Activated CD8-positive, alpha-beta T cell treated with anti-CD3 and anti-CD28 coated beads, Interleukin-2, amount 10 ng/mL, durations not matched to agents 7 days and 5 days (primary cell): ENCODE results near the gene CNR1. TPM values are rescaled to one million over a fixed set of nuclear protein-coding genes. Genes with fewer than 3 reads are reported as not detected.

ENCODE experiments used
- ATAC-seq: fragments of 150-1000 bp; cut with Tn5 transposase; one replicate; pipeline ENCODE4 v1.10.0; 2021; ENCODE audit warnings: moderate library complexity
- CTCF ChIA-PET: fragments of 350-600 bp; sonication (Branson Sonifier 250); formaldehyde crosslinking; loops from one replicate; lab custom pipeline; 2021; ENCODE audit warnings: antibody characterized with exemption; lab: Charles Lee
- POLR2A ChIA-PET: fragments of 350-600 bp; sonication (Branson Sonifier 250); formaldehyde crosslinking; loops from one replicate; lab custom pipeline; 2021; ENCODE audit warnings: antibody characterized with exemption; lab: Charles Lee
- DNase-seq: peaks from one replicate; pipeline ENCODE4 v3.0.0-alpha.2; 2020
- H3K27ac Mint-ChIP-seq: one replicate; pipeline ENCODE4 v1.8.0; 2021; ENCODE audit warnings: mild to moderate bottlenecking, mixed read lengths
- H3K27me3 Mint-ChIP-seq: one replicate; pipeline ENCODE4 v1.8.0; 2021; ENCODE audit warnings: low read depth, mixed read lengths
- H3K36me3 Mint-ChIP-seq: one replicate; pipeline ENCODE4 v1.8.0; 2021; ENCODE audit warnings: low read depth, mixed read lengths
- H3K4me1 Mint-ChIP-seq: one replicate; pipeline ENCODE4 v1.8.0; 2021; ENCODE audit warnings: low read depth, mixed read lengths
- H3K4me3 Mint-ChIP-seq: one replicate; pipeline ENCODE4 v1.8.0; 2021; ENCODE audit warnings: mild to moderate bottlenecking, mixed read lengths
- H3K9me3 Mint-ChIP-seq: one replicate; pipeline ENCODE4 v1.8.0; 2022; ENCODE audit warnings: mixed read lengths; ENCODE audit not compliant: insufficient read depth
- total RNA-seq, 2 experiments: library from RNA; stranded (reverse); gene quantifications; one replicate each; pipeline ENCODE4 v1.2.3, GENCODE V29; 2021

Gene CNR1
- total RNA-seq, 2 experiments from 2014 or later: not detected

DNA sequence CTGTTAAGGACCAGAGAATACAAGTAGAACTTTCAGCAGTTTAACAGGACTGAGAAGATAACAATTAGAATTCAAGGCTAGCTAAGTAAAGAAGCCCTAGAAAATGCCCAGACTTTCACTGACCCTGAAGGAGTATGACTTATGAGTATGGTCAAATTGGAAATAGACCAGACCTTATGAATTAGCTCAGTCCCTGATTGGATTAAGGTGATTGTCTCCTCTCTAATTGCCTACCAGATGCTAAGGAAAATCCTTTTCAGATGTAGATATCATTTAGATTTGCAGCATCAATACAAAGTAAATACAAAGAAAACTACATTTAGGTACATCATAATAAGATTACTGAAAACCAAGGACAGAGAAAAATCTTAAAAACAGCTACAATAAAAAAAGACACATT is 58.9 kb downstream of the CNR1 start:
- Mint-ChIP-seq H3K4me3 (no peak overlapping the region), H3K4me1 (no peaks in the 10 kb centered on the region), H3K9me3 (no peaks in the 10 kb centered on the region), H3K36me3 (no peaks in the 10 kb centered on the region), H3K27me3 (no peaks in the 10 kb centered on the region), H3K27ac (no peak overlapping the region)
- DNase-seq (no peak), ATAC-seq (no peak)
- POLR2A ChIA-PET: no interaction called here
- CTCF ChIA-PET: no interaction called here

DNA sequence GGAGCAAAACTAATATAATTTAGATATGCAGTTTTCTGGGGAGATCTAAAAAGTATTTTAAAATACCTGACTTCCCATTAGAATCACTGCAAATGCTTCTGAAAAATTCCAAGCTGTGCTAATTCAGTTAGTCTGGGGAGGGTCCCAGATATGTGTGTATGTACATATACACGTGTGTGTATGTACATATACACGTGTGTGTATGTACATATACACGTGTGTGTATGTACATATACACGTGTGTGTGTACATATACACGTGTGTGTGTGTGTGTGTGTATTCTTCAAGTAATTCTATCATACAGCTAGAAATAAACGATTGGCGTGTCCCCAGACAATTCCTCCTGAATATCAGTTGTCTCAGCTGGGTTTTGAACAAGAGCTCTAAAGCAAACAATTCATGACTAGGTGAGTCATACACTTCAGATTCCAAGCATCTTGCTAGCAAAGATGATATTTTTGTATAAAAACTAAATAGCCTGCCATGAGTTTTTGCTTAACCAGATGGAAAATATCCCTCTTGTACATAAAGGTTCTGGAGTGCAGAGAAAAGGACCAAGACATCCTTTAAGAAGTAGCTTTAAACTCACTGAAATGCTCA is 60.3 kb downstream of the CNR1 start:
- Mint-ChIP-seq H3K4me1 (no peaks in the 10 kb centered on the region), H3K27me3 (no peaks in the 10 kb centered on the region), H3K36me3 (no peaks in the 10 kb centered on the region), H3K9me3 (no peaks in the 10 kb centered on the region), H3K27ac (no peak overlapping the region), H3K4me3 (no peak overlapping the region)
- ChIA-PET CTCF (no interaction called here), POLR2A (interaction anchor here (0.6 to 0.7 kb wide), 2 partner anchors 680 to 715 kb away, joined by 3 to 4 read pairs; no protein-coding TSS in a partner anchor)
- ATAC-seq (no peak), DNase-seq (no peak)

Other genes with a start within 250 kb of the CNR1 start
- gene SPACA1, start 118.5 kb downstream of the CNR1 start, total RNA-seq: not detected